H1 (cell line): ENCODE data around the gene TCERG1L. TPM values are rescaled to one million over a fixed set of nuclear protein-coding genes. Genes with fewer than 3 reads are reported as not detected.

Source experiments
- polyA plus RNA-seq, 7 experiments: library from polyadenylated mRNA; depleted of rRNA in 3 of 7; stranded (reverse) in 5 of 7; unstranded in 2 of 7; fragments of >200 nt in 5 of 7; fragments of 200-250 nt in 2 of 7; gene quantifications; 1 replicate in 5 of 7; 2 replicates in 1 of 7; 4 replicates in 1 of 7; pipeline versions ENCODE4 v1.2.1 to v1.2.3, GENCODE V29; 2011 to 2013; ENCODE audit warnings: missing spikeins in 2 of 7, mixed read lengths in 2 of 7
- total RNA-seq: library from RNA; stranded (reverse); fragmentation: NEBNext Ultra II Directional; extraction: Animal tissue kit (Norgen Biotek cat#: 25700); gene quantifications from 2 replicates; pipeline ENCODE4 v1.2.1, GENCODE V29; 2021
- TF ChIP-seq, protein P1 (sequence below): fragments of 300-600 bp; sonication (generic); IDR thresholded peaks from 2 replicates; pipeline ENCODE4 v1.7.1; 2012; ENCODE audit warnings: low read length, moderate library complexity, mild to moderate bottlenecking, inconsistent platforms; ENCODE audit not compliant: insufficient replicate concordance

The TCERG1L gene
- total and polyA plus RNA-seq, 2 of the 8 experiments (the other 6 are each of a cell fraction or from before 2014, with no cell fraction given): 3.9 to 6.9 TPM

DNA sequence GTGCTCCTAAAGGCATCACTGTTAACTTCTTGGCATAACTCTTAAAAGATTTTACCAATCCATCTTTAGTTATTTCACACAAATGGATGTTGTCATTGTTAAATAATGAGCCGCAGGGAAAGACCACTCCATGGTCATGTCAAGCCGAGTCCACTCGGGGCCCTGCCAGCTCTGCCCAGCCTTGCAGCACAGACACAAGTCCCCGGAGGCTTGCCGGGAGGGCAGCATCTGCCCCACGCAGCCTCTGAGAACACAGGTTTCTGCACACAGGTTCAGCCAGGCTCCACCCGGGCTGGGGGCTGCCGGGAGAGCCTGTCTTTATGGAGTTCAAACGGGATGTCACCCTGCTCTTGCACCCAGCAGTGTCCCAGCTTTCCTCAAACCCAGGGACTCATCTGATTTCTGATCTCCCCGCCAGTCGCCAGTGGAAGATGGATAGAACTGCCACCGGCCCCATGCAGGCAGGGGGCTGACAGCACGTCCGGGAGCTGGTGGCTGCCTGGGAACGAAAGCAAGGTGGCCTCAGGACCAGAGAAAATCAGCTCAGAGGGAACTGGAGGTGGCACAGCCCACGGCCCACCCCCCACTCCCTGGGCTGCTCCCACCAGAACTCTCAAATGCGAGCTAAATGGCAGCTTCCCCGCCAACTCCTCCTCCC lies 156.2 kb downstream of the TCERG1L start (continued):
- TF ChIP-seq, protein P1, sequence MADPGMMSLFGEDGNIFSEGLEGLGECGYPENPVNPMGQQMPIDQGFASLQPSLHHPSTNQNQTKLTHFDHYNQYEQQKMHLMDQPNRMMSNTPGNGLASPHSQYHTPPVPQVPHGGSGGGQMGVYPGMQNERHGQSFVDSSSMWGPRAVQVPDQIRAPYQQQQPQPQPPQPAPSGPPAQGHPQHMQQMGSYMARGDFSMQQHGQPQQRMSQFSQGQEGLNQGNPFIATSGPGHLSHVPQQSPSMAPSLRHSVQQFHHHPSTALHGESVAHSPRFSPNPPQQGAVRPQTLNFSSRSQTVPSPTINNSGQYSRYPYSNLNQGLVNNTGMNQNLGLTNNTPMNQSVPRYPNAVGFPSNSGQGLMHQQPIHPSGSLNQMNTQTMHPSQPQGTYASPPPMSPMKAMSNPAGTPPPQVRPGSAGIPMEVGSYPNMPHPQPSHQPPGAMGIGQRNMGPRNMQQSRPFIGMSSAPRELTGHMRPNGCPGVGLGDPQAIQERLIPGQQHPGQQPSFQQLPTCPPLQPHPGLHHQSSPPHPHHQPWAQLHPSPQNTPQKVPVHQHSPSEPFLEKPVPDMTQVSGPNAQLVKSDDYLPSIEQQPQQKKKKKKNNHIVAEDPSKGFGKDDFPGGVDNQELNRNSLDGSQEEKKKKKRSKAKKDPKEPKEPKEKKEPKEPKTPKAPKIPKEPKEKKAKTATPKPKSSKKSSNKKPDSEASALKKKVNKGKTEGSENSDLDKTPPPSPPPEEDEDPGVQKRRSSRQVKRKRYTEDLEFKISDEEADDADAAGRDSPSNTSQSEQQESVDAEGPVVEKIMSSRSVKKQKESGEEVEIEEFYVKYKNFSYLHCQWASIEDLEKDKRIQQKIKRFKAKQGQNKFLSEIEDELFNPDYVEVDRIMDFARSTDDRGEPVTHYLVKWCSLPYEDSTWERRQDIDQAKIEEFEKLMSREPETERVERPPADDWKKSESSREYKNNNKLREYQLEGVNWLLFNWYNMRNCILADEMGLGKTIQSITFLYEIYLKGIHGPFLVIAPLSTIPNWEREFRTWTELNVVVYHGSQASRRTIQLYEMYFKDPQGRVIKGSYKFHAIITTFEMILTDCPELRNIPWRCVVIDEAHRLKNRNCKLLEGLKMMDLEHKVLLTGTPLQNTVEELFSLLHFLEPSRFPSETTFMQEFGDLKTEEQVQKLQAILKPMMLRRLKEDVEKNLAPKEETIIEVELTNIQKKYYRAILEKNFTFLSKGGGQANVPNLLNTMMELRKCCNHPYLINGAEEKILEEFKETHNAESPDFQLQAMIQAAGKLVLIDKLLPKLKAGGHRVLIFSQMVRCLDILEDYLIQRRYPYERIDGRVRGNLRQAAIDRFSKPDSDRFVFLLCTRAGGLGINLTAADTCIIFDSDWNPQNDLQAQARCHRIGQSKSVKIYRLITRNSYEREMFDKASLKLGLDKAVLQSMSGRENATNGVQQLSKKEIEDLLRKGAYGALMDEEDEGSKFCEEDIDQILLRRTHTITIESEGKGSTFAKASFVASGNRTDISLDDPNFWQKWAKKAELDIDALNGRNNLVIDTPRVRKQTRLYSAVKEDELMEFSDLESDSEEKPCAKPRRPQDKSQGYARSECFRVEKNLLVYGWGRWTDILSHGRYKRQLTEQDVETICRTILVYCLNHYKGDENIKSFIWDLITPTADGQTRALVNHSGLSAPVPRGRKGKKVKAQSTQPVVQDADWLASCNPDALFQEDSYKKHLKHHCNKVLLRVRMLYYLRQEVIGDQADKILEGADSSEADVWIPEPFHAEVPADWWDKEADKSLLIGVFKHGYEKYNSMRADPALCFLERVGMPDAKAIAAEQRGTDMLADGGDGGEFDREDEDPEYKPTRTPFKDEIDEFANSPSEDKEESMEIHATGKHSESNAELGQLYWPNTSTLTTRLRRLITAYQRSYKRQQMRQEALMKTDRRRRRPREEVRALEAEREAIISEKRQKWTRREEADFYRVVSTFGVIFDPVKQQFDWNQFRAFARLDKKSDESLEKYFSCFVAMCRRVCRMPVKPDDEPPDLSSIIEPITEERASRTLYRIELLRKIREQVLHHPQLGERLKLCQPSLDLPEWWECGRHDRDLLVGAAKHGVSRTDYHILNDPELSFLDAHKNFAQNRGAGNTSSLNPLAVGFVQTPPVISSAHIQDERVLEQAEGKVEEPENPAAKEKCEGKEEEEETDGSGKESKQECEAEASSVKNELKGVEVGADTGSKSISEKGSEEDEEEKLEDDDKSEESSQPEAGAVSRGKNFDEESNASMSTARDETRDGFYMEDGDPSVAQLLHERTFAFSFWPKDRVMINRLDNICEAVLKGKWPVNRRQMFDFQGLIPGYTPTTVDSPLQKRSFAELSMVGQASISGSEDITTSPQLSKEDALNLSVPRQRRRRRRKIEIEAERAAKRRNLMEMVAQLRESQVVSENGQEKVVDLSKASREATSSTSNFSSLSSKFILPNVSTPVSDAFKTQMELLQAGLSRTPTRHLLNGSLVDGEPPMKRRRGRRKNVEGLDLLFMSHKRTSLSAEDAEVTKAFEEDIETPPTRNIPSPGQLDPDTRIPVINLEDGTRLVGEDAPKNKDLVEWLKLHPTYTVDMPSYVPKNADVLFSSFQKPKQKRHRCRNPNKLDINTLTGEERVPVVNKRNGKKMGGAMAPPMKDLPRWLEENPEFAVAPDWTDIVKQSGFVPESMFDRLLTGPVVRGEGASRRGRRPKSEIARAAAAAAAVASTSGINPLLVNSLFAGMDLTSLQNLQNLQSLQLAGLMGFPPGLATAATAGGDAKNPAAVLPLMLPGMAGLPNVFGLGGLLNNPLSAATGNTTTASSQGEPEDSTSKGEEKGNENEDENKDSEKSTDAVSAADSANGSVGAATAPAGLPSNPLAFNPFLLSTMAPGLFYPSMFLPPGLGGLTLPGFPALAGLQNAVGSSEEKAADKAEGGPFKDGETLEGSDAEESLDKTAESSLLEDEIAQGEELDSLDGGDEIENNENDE: no peak
